ENCODE results near the gene CLIC4. TPM values are rescaled to one million over a fixed set of nuclear protein-coding genes. Genes with fewer than 3 reads are reported as not detected.
"Not testable (repeated sequence)": the region's sequence is repeated elsewhere in the genome, so short reads cannot be mapped to it uniquely, and the experiment has no call there.

The CLIC4 gene
- 100 to 1,000 TPM; 184 to 211 (median 185) TPM for polyA plus RNA-seq (ENCODE audit: insufficient read length in 3 of 3)
- long read RNA-seq, donor 1, full-length matches to known transcripts = 34 of 61 reads
- long read RNA-seq, donor 1, partial matches to known transcripts = 27 of 61 reads
- long read RNA-seq, donor 1, other reads (novel, unspliced or antisense) = 0 of 61 reads
- long read RNA-seq, donor 2, full-length matches to known transcripts = 24 of 62 reads
- long read RNA-seq, donor 2, partial matches to known transcripts = 38 of 62 reads
- long read RNA-seq, donor 2, other reads (novel, unspliced or antisense) = 0 of 62 reads
- long read RNA-seq, donor 3, full-length matches to known transcripts = 33 of 62 reads
- long read RNA-seq, donor 3, partial matches to known transcripts = 29 of 62 reads
- long read RNA-seq, donor 3, other reads (novel, unspliced or antisense) = 0 of 62 reads
- long read RNA-seq, donor 4, full-length matches to known transcripts = 37 of 59 reads
- long read RNA-seq, donor 4, partial matches to known transcripts = 22 of 59 reads
- long read RNA-seq, donor 4, other reads (novel, unspliced or antisense) = 0 of 59 reads
- long read RNA-seq, donor 5 = 0 reads
- long read RNA-seq, donor 6, full-length matches to known transcripts = 32 of 76 reads
- long read RNA-seq, donor 6, partial matches to known transcripts = 44 of 76 reads
- long read RNA-seq, donor 6, other reads (novel, unspliced or antisense) = 0 of 76 reads
- long read RNA-seq, donor 7, full-length matches to known transcripts = 36 of 79 reads
- long read RNA-seq, donor 7, partial matches to known transcripts = 43 of 79 reads
- long read RNA-seq, donor 7, other reads (novel, unspliced or antisense) = 0 of 79 reads
- long read RNA-seq, donor 8, full-length matches to known transcripts = 44 of 95 reads
- long read RNA-seq, donor 8, partial matches to known transcripts = 51 of 95 reads
- long read RNA-seq, donor 8, other reads (novel, unspliced or antisense) = 0 of 95 reads
- long read RNA-seq, donor 9, full-length matches to known transcripts = 37 of 59 reads
- long read RNA-seq, donor 9, partial matches to known transcripts = 22 of 59 reads
- long read RNA-seq, donor 9, other reads (novel, unspliced or antisense) = 0 of 59 reads
- long read RNA-seq, donor 10, full-length matches to known transcripts = 38 of 83 reads
- long read RNA-seq, donor 10, partial matches to known transcripts = 45 of 83 reads
- long read RNA-seq, donor 10, other reads (novel, unspliced or antisense) = 0 of 83 reads
- long read RNA-seq, donor 11, full-length matches to known transcripts = 44 of 52 reads
- long read RNA-seq, donor 11, partial matches to known transcripts = 8 of 52 reads
- long read RNA-seq, donor 11, other reads (novel, unspliced or antisense) = 0 of 52 reads
- long read RNA-seq, donor 12, full-length matches to known transcripts = 9 of 9 reads
- long read RNA-seq, donor 12, partial matches to known transcripts = 0 of 9 reads
- long read RNA-seq, donor 12, other reads (novel, unspliced or antisense) = 0 of 9 reads
- long read RNA-seq, donor 13, full-length matches to known transcripts = 62 of 128 reads
- long read RNA-seq, donor 13, partial matches to known transcripts = 66 of 128 reads
- long read RNA-seq, donor 13, other reads (novel, unspliced or antisense) = 0 of 128 reads
- long read RNA-seq, donor 14, full-length matches to known transcripts = 38 of 83 reads
- long read RNA-seq, donor 14, partial matches to known transcripts = 45 of 83 reads
- long read RNA-seq, donor 14, other reads (novel, unspliced or antisense) = 0 of 83 reads
- long read RNA-seq, donor 15, full-length matches to known transcripts = 12 of 12 reads
- long read RNA-seq, donor 15, partial matches to known transcripts = 0 of 12 reads
- long read RNA-seq, donor 15, other reads (novel, unspliced or antisense) = 0 of 12 reads
- long read RNA-seq, donor 16, full-length matches to known transcripts = 104 of 172 reads
- long read RNA-seq, donor 16, partial matches to known transcripts = 68 of 172 reads
- long read RNA-seq, donor 16, other reads (novel, unspliced or antisense) = 0 of 172 reads

DNA sequence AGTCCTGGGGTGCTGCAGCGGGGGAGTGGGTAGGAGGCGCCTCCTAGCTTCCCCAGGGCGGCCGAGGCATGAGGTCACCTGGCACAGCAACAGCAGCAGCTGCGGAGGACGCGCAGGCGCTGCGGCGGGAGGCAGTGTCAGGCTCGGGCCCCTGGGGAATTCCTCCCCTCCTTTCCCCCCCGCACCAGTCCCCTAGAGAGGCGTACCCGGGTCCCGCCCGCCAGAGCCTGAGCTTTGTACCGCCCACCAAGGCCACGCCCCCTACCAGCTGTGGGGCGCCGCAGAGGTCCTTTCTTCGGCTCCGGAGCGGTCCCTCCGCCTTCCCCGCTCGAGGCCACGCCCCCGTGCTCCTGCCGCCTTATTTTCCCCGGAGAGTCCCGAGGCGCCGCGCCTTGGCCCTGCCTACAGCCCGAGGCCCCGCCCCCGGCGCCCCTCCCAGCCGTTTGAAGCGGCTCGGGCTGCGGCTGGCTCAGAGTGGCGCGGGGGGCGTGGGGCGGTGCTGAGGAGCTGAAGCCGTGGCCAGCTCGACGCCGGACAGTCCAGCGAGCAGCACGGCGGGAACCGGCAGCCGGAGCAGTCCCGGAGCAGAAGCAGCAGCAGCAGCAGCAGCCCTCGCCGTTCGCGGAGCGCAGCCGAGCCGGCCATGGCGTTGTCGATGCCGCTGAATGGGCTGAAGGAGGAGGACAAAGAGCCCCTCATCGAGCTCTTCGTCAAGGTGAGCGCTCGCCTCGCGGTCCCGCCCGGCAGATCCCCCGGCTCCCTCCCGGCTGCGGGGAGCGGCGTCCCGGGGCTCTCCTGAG, at the start of gene CLIC4:
Gene CLIC4, plus strand, starts transcription at position 537 of the 800 bp plus-strand sequence. Its CDS starts 107 bp downstream, at position 644.
- peak; percentile 95 to 100 (median 99) for DNase-seq (ENCODE audit: extremely low read depth in 1 of 11, low read depth in 9 of 11, low spot score in 4 of 11)

- DNase-seq (ENCODE audit: extremely low read depth in 1 of 11, low read depth in 9 of 11, low spot score in 4 of 11) = no peak
Observed at GRCh38 chr1:24696041-24696755, 49.0 kb upstream of the CLIC4 start.

DNA sequence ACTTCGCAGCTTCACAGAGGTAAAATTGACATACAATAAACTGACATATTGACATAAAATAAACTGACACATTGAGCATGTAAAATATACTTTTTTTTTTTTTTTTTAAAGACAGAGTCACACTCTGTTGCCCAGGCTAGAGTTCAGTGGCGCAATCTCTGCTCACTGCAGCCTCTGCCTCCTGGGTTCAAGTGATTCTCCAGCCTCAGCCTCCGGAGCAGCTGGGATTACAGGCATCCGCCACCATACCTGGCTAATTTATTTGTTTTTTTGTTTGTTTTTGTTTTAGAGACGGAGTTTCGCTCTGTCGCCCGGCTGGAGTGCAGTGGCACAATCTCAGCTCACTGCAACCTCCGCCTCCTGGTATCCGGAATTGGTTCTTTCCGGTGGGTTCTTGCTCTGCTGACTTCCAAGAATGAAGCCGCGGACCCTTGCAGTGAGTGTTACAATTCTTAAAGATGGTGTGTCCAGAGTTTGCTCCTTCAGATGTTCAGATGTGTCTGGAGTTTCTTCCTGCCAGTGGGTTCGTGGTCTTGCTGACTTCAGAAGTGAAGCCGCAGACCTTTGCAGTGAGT, 48.4 kb upstream of the CLIC4 start:
- DNase-seq (ENCODE audit: extremely low read depth in 1 of 11, low read depth in 9 of 11, low spot score in 4 of 11) = no peak

- not testable (repeated sequence) for DNase-seq (ENCODE audit: extremely low read depth in 1 of 11, low read depth in 9 of 11, low spot score in 4 of 11)
Observed at GRCh38 chr1:24697453-24698001, 47.7 kb upstream of the CLIC4 start.

- DNase-seq (ENCODE audit: extremely low read depth in 1 of 11, low read depth in 9 of 11, low spot score in 4 of 11) = not testable (repeated sequence)
Observed at GRCh38 chr1:24698326-24698725, 46.9 kb upstream of the CLIC4 start.

DNA sequence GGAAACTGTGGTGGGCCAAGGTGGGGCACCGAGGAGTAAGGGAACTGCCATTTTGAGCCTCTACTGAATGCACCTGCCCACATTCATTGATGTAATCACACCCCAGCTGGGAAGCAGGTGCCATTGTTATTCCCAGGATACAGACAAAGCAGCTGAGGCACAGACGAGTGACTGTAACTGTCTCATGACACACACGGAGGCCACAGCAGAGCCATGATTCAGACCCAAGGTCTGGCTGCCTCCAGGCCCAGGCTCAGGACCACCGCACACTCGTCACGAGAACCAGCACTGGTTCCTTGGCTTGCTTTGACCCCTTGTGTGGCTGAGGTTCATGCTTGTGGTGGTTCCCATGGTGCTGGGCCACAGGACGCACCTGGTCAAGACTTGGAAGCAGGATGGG, 45.6 kb upstream of the CLIC4 start:
- no peak for DNase-seq (ENCODE audit: extremely low read depth in 1 of 11, low read depth in 9 of 11, low spot score in 4 of 11)

GRCh38 chr1:24702511-24703293, 42.5 kb upstream of the CLIC4 start:
- DNase-seq (ENCODE audit: extremely low read depth in 1 of 11, low read depth in 9 of 11, low spot score in 4 of 11) = no peak

GRCh38 chr1:24704411-24705259, 40.6 kb upstream of the CLIC4 start:
- DNase-seq (ENCODE audit: extremely low read depth in 1 of 11, low read depth in 9 of 11, low spot score in 4 of 11) = no peak

DNA sequence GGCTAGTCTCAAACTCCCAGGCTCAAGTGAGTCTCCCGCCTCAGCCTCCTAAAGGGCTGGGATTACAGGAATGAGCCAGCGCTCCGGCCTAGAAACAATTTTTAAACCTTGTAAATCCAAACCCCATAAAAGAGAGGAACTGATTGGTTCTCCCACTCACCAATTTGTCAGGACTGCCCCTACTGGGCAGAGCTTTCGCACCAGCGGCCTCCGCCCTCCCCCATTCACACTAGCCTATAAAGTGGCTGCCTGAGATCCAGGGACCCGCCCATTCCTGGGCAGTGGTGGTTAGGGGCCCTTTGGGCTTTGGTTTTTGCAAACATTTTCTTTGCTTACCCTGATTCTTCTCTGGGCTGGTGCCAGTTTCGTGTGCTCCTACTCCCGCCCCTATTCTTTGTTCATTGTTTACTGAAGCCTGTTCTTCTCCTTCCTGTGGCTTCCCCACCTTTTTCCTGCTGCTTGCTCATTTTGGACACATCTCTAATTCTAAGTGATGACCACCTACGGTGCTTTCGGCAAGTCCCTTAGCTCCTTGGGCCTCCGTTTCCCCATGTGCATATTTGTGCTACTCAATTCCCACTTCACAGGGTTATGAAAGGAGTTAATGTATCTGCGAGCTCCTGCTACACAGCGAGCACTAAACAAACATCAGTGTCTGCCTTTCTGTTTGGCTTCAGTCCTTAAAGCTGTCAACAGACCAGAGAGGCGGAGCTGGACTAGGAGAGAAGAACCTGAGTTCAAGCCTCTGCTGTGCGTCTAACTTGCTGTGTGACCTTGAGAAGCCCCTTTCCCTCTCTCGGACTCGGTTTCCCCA, 39.8 kb upstream of the CLIC4 start:
- peak in 10 of 11 donors; percentile 53 to 78 (median 68) for DNase-seq (ENCODE audit: extremely low read depth in 1 of 11, low read depth in 9 of 11, low spot score in 4 of 11)

GRCh38 chr1:24706074-24706389, 39.2 kb upstream of the CLIC4 start:
- DNase-seq (ENCODE audit: extremely low read depth in 1 of 11, low read depth in 9 of 11, low spot score in 4 of 11) = not testable (repeated sequence)

- DNase-seq (ENCODE audit: extremely low read depth in 1 of 11, low read depth in 9 of 11, low spot score in 4 of 11) = no peak
Observed at GRCh38 chr1:24707687-24708086, 37.6 kb upstream of the CLIC4 start.

DNA sequence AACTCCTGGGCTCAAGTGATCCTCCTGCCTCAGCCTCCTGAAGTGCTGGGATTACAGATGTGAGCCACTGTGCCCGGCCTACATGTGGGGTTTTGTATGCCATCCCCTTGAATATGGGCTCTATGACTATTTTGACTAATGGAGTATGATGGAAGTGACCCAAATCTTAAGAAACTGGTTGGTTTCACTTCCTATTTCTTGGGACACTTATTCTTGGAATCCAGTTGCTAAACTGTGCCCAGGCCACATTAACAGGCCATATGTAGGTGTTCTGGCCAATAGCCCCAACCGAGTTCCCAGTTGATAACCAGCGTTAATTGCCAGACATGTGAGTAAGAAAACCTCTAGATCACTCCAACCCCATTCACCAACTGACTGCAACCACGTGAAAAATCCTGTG, 36.3 kb upstream of the CLIC4 start:
- no peak for DNase-seq (ENCODE audit: extremely low read depth in 1 of 11, low read depth in 9 of 11, low spot score in 4 of 11)

- no peak for DNase-seq (ENCODE audit: extremely low read depth in 1 of 11, low read depth in 9 of 11, low spot score in 4 of 11)
Observed at GRCh38 chr1:24709791-24710441, 35.3 kb upstream of the CLIC4 start.
